IPS DF 19.7 (cell line): ENCODE measurements around the gene RAB27A.
"Not testable (repeated sequence)": the region's sequence is repeated elsewhere in the genome, so short reads cannot be mapped to it uniquely, and the experiment has no call there.

Experiments used
- DNase-seq: peaks from one replicate; pipeline ENCODE4 v3.0.0-alpha.2; 2013; ENCODE audit warnings: low read depth, low spot score

Gene RAB27A

DNA sequence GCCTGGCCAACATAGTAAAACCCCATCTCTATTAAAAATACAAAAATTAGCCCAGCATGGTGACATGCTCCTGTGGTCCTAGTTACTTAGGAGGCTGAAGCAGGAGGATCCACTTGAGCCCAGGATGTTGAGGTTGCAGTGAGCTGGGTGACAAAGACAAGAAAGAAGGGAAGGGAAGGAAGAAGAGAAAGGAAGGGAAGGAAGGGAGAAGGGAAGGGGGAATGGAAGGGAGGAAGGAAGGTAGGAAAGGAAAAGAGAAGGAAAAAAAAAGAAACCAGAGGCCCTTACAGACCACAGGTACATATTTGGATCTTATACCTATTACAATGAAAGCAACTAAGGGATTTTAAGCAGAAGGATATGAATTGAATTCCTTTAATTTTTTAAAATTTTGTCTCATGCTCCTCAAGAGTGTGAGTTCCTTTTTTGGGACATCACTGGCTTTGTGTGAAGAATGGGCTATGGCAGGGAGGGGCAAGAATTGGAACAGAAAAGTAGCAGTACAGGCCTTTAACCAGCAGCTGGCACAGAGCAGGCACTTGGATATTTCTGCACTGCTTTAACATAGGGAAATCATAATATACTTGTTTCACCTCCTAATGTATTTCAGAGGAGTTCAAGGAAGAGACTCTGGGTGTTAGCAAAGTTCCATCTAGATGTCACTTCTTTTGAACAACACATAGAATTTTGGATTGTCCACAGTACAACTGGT is 7.9 kb downstream of the RAB27A start:
- no peak for DNase-seq

DNA sequence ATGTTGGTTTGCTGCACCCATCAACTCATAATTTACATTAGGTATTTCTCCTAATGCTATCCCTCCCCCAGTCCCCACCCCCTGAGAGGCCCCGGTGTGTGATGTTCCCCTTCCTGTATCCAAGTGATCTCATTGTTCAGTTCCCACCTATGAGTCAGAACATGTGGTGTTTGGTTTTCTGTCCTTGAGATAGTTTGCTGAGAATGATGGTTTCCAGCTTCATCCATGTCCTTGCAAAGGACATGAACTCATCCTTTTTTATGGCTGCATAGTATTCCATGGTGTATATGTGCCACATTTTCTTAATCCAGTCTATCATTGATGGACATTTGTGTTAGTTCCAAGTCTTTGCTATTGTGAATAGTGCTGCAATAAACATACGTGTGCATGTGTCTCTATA is 9.0 kb downstream of the RAB27A start:
- not testable (repeated sequence) for DNase-seq

DNA sequence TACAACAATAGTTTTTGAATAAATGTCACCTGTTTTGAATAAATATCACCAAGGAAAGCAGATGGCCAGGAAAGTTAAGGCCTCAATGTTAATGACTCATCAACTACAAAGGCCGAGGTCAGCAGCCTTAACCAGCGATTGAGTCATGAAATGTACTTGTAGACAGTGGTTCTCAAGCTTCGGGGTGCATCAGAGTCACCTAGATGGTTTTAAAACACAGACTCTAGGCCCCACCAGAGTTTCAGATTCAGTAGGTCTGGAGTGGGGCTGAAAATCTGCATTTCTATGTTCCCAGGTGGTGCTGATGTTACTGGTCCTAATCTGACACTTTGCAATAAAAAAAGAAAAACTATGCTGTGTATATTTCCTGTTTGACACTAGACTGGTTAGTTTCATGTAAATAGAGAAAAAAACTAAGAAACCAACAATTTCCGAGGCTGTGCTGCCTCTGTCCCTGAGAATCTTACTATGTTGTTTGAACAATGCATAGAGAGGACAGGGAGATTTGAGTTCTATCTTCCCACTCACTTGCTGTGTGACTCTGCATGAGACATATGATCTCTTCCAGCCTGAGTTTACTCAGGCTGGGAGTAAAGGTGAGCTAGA is 9.8 kb downstream of the RAB27A start:
- no peak for DNase-seq

DNA sequence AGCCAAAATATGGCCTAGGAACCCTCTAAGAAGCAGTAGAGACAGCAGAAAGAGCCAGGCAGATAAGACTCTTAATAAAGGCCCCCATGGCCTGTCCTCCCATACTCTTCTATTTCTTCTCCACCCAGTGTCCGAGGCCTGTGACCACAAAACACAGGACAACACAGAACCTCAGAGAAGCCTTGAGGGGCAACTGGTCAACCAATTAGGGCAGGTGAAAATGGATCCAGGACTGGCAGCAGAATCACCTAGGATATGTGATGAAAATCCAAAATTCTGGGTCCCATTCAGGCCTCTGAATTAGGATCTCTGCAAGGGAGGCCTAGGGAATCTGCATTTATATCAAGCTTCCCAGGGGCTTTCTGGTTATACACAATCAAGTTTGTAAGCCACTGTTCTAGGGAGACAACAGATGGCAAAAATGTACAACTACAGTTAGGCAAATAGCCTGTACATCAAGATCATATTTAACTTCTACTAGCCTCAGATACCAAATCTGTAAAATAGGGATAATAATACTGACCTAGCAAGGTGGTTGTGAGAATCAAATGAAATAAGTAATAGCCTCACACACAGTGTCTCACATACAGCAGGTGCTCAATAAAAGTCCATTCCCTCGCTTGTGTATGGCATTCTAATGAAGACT is 10.4 kb downstream of the RAB27A start:
- no peak for DNase-seq

DNA sequence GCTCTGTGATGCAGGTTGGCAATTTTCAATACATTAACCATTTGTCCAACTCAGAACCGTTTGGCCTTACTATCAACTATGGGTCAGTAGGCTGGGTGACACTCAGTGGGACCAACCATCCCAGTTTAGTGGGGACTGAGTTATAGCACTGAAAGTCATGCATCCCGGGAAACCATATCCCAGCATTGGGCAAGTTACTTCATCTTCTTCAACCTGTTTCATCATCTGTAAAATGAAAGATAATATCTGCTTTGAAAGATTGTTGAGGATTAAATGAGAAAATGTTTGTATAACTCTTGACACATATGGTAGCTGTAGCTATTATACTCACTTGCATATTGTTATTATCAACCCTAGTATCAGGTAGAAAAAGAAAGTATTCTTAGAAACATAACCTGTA is 11.9 kb downstream of the RAB27A start:
- no peak for DNase-seq

DNA sequence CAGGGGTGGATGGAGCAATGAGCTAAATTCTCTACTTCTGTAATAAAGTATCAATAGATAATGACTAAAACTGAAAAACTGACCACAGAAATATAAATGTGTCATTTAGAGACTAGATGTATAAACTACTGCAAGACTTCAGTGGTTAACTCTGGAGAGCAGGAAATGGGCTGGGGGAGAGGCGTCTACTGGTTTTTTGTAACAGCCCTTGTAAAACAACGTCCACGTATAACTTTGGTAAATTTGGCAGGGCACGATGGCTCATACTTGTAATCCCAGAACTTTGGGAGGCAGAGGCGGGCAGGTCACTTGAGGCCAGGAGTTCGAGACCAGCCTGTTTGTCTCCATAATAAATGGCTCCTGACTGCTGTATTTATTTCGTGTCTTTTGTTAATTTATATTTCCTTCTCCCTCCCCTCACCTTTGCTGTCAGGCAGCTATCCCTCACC is 12.5 kb downstream of the RAB27A start:
- DNase-seq, result no peak

DNA sequence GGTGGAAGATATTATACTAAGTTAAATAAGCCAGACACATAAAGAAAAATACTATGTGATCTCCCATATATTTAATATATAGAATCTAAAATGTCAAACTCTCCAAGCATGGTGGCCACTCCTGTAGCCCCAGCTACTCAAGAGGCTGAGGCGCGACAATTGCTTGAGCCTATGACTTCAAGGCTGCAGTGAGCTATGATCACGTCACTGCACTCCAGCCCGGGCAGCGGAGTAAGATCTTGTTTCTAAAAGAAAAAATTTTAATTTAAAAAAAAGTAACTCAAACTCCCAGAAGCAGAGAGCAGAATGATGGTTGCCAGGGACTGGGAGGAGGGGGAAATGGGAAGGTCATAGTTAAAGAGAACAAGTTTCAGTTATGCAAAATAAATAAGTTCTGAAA is 13.3 kb downstream of the RAB27A start:
- DNase-seq, result no peak

DNA sequence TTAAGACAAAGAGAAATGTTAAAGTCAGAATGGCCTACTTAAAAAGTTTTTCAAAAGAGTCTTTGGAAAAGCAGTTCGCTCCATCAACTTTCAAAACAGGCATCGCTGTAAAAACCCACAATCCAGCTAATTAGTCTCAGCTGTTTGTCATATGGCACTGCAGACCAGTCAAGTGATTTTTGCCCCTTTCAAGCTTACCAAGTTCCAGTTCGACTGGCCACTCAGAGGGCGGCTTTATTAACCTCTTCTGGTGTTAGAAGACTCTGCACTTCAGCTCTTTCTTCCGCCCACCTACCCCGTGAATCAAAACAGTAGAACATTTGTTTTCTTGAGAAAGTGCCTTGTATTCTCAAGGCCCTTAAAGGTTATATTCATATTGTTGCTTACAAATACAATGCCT is 19.3 kb downstream of the RAB27A start:
- DNase-seq, result no peak

DNA sequence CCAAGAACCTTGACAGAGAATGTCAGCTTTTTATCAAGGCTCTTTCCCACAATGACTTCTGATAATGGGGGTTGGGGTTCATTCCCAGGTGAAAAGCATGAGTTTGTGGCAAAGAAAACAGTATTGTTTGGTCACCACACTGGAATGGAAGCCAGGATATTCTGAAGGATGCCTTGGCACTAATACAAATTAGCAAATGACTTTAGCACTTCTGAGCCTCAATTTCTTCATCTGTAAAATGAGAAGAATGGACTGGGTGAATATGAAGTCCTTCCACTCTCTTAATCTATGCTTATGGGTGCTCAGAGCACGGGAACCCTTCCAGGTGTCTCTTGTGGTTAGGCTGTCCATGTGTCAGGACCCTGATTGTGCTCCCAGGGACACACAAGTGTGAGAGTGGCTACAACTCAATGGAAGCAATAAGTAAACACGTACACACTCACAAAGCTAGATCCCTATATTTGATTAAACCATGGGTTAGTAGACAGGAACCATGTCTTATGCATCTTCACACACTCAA is 21.4 kb downstream of the RAB27A start:
- DNase-seq, result no peak

DNA sequence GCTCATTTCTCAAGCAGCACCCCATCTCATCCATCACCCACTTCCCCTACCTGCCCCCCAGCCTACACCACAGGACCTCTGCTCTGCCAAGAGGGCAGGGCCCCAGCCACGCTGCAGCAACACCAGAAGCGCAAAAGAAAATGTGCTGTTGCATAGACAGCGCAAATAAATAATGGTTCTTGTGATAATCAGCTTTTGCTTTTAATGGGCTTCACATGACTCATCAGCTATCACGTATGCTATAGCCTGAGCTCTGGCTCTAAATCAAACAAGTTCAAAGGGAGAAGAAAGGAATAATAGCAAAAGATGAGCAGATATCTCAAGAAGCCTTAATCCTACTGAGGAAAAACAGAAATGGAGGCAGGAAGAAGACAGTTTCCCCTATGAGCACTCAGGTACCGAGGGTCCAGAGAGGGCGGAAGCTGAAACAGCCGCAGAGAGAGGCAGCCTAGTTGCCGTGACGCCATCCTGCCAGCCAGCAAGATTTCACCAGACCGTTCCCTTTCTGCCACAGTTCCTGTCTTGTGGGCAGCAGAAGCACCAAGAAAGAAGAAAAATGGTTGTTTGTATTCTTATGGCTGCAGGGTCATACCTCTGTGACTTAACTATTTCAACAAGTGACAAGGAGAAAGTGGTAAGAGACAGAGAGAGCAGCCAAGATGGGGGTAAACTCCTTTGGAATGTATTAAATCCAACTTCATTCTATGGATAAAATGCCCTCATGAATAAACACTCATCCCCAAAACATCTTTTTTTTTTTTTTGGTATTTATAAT is 22.0 kb downstream of the RAB27A start:
- DNase-seq, result no peak

DNA sequence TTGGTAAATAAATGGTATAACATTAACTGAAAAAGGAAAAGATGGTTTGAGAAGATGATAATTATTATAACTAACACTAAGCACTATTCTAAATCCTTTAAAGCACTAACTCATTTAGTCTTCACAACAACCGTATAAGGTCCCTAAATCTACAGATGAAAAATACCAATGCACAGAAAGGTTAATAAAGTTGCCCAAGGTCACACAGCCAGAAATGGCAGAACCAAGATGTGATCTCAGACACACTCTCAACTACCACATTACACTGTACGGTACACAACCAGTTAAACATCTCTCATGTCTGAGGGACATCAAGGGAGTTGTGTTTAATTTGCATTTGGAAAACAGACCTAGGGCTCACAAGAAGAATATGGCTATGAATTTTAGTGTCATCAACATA is 23.1 kb downstream of the RAB27A start:
- no peak for DNase-seq

DNA sequence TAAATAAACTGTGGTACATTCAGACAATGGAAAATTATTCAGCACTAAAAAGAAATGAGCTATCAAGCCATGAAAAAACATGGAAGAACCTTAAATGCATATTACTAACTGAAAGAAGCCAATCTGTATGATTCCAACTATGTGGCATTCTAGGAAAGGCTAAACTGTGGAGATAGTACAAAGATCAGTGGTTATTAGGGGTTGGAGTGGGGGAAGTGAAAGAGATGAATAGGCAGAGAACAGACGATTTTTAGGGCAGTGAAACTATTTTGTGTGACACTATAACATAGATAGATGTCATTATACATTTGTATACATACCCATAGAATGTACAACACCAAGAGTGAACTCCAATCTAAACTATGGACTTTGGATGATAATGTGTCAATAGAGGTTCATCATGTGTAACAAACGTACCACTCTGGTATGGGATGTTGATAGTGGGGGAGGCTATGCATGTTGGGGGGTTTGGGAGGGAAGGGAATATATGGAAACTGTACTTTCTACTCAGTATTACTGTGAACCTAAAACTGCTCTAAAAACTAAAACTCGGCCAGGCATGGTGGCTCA is 29.0 kb downstream of the RAB27A start:
- no peak for DNase-seq

DNA sequence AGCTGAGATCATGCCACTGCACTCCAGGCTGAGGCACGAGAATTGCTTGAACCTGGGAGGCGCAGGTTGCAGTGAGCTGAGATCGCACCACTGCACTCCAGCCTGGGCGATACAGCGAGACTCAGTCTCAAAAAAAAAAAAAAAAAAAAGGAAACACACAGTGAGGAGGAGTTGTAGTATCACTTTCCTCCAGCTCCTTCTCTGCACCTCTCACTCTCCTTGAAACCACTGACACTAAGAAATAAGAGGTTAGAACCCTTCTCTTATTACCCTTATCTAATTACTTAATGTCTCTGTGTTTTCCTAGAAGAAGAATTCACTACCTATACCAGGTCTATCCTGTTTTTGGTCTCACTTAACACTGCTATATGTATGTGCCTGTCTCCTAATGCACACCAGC is 31.7 kb downstream of the RAB27A start:
- no peak for DNase-seq

DNA sequence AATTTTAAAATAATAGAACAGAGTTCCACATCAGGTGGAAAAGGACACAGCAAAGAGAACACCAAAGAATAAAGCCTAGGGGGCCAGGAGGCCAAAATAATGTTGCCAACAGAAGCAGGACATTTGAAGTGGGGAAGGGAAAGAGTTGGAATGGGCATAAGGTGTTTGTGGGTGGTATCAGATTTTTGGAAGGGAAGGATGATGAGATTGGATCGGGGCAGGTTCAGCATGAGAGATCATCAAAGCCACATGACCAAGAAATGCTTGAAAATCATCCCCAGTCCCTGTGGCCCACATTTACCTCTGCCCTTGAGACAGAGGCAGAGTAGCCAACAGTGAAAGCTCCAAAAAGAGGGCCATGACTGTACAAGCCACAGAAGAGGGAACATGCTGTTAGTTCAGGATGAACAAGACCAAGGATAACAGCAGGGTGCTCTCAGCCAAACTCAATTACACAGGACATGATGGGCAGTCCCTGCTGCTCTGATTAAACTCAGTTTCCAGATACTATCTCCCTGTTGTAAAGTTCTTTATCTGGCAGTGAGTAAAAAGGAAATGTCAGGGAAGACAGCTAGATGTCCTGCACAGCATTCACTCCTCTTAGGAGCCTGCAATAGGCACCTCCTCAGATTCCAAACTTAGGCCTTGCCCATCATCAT is 32.5 kb downstream of the RAB27A start:
- no peak for DNase-seq

DNA sequence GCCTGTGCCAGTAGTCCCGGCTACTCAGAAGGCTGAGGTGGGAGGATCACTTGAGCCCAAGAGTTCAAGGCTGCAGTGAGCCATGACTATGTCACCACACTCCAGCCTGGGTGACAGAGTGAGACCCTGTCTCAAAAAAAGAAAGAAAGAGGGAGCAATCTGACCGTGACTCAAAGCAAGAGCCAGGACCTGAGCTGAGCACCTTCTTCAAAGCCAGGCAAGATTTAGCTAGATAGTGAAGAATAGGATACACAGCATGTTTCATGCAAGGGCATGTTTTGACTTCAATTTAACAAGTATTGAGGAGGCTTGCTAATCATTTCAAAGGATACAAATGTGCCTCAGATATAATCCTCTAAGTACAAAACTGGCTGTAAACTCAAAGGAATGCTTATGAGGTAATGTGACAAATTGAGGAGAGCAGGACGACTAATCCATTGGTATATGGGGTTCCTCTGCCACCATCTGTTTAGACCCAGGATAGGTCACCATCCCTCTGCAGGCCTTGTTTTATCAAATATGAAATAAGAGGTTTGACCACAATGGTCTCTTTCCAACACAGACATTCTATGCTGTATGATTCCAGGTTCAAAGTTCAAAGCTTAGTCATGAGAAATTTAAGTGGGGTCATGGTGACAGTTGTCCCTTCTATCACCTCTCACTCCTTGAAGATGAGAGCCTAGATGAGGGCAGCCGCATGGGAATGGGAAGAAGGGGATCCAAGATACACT is 33.2 kb downstream of the RAB27A start:
- DNase-seq, result no peak

DNA sequence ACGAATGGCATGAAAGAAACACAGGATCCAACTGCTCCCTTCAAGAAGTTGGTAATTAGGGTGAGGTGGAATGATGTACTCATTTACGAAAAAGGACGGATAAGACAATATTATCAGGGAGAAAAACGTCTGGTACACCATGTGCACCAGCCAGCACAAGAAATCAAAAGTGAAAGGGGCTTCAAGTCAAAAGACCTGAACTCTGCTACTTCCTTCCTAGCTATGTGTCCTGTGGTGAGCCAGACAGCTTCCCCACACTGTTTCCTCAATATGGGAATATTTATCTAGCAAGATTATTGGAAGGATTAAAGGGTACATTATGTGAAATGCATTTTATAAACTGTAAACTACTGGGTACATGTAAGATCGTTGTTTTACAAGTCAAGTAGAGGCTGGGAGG is 33.9 kb downstream of the RAB27A start:
- DNase-seq, result no peak

DNA sequence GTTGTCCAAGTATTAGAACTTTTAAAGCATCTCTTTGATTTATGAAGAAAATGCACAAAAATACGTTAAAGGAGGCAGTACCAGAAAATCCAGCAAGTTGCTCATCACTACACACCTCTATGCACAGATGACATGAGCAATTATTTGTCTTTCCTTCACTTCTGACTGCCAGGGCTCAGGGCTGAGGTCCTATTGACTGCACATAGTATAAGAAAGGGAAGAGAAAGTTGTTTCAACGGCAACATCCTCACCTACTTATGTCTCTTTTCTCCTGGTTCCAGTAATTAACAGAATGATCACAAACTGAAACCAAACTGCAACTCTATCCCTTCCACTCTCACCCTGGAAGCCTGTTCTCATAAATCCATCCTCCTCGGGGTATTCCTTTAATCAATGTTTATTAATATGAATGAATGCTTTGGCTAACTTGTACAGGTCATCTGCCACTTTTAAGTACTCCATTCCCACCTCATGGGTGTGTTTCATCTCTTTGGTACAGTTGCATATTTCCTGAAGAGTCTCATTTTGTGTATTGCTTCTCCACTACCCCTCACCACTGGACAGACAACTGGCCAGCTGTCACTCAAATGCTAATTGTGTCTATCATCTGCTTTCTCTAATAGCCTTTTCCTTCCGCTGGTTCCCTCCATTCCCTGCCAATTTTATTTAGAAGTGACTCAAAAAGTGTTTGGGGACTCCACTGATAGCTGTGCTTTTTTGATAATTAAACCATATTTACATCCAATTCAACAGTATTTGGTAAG is 34.5 kb downstream of the RAB27A start:
- DNase-seq, result no peak

DNA sequence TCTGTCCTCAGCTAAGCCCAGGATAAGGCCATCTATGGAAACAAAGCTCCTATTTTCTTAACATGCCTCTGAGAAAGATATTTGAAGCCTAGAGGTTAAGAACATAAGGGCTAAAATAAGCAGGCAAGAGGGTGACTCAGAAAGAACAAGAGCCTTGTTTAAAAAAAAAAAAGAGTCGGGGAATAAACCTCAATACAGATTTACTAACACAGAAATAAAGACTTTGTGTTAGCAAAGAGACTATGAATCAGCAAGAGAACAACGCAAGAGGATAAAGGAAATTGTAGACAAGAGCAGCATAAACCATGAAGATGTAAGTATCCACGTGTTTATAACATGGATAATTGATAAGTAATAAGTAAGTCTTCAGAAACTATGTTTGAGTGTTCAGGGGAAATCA is 36.0 kb downstream of the RAB27A start:
- no peak for DNase-seq

DNA sequence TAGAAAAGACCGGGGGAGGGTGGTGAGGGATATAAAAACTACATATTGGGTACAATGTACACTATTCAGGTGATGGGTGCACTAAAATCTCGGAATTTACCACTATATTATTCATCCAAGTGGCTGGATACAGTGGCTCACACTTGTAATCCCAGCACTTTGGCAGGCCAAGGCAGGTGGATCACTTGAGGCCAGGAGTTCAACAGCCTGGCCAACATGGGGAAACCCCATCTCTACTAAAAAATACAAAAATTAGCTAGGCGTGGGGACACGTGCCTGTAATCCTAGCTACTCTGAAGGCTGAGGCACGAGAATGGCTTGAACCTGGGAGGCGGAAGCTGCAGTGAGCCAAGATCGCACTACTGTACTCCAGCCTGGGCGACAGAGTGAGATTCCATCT is 37.4 kb downstream of the RAB27A start:
- DNase-seq, result not testable (repeated sequence)

DNA sequence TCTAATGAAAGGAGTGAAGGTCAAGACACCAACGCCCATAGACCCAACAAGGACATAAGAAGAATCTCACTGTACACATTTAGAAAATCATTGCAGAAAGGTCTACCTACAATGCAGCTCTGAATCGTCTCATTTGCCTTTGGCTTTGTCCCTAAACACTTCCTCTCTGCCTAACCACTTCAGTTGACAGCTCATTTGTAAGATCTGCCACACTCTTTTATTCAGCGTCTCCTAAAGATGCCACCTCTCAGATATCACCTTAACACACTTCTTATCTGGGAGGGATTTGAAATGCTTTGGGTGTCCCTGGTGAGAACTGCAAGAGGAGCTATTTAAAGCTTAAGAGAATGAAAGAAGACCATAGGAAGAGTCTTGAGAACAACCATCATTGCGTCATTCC is 38.7 kb downstream of the RAB27A start:
- DNase-seq, result no peak
